Measurements from ENCODE around the gene FCRL4. TPM values are rescaled to one million over a fixed set of nuclear protein-coding genes. Genes with fewer than 3 reads are reported as not detected.

Gene FCRL4
- total RNA-seq, result not detected in 2 replicates

GRCh38 chr1:157597959-157598667 lies at the start of gene FCRL4:
Gene FCRL4, minus strand, starts transcription at chr1:157598085. Its CDS starts 141 bp downstream, at chr1:157597944.

DNA sequence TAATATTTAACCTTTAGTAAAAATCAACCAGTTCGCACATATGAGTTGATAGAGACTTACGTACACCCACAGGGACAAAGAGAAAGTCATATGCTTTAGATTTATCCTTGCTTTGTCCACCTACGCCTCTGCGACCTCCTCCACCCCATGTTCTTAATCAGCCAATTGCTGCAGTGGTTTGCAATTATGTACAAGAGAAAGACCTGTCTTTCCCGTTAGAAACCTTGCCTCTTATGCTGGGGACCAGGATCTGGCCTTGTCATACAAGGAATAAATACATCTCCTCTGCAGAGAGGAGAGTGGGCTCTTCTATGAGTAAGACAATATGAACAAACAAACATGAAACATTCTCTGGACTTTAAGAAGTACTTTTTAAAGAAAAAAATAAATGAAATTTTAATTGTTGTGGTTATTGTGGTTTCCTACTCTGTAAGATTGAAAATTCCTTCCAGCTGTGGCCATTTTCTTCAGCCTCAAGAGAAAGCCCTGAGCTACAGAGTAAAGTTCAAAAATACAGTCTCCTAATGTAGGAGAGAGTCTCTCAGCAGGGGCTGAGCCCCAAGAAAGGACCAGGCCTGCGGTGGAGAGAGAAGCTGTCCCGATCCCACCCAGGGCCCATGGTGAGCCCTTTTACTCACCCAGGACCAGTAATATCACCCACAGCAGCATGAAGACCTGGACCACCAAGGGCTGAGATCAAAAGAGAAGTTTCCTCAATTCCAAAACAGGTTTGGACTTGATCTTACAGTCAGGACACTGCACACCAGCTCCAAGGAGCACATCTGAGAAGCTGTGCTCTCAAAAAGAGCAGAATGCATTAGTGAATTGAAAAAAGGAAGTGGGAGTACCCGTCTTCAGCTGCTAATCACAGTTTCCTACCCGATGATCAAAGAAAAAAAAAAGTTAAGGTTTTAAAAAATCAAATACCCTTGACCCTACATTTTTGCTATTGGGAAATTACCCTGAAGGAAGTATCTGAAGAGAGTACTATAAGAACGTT lies 45.9 kb downstream of the FCRL4 start, which contains the start of gene FCRL5:
Gene FCRL5 (minus strand): TSS at position 822 of the 1,000 bp plus-strand sequence. CDS start 153 bp downstream, at position 669.

Other genes starting within 250 kb of the FCRL4 start
- not detected in 2 replicates for gene FCRL5, start 45.6 kb downstream of the FCRL4 start, total RNA-seq
- gene FCRL3, start 102.7 kb upstream of the FCRL4 start, total RNA-seq, result not detected in 2 replicates
- gene FCRL2, start 179.0 kb upstream of the FCRL4 start, total RNA-seq, result not detected in 2 replicates
- not detected in 2 replicates for gene FCRL1, start 222.0 kb upstream of the FCRL4 start, total RNA-seq
- not detected in 2 replicates for gene CD5L, start 243.7 kb upstream of the FCRL4 start, total RNA-seq

Measured in smooth muscle cell of the pulmonary artery (primary cell).